K562 (cell line): ENCODE results near the gene CSRNP3.

ENCODE experiments used
- MEF2A ChIP-seq: IDR thresholded peaks from 2 replicates; pipeline ENCODE4 v1.6.1; 2011; ENCODE audit warnings: low read depth, mild to moderate bottlenecking, low read length, moderate library complexity; ENCODE audit not compliant: control insufficient read depth
- MEIS2 ChIP-seq: fragments of 450-650 bp; IDR thresholded peaks from 2 replicates; pipeline ENCODE4 v1.6.1; 2014; ENCODE audit warnings: mild to moderate bottlenecking; ENCODE audit not compliant: partially characterized antibody
- POLR2AphosphoS5 ChIP-seq: IDR thresholded peaks from 2 replicates; pipeline ENCODE4 v1.6.1; 2011; ENCODE audit warnings: mild to moderate bottlenecking, low read depth, low read length, moderate library complexity; ENCODE audit not compliant: control insufficient read depth, insufficient read depth
- ZNF23 ChIP-seq: fragments of 250-450 bp; sonication (Bioruptor Pico); IDR thresholded peaks from 2 replicates; pipeline ENCODE4 v1.4.0; 2020; ENCODE audit warnings: mild to moderate bottlenecking

DNA sequence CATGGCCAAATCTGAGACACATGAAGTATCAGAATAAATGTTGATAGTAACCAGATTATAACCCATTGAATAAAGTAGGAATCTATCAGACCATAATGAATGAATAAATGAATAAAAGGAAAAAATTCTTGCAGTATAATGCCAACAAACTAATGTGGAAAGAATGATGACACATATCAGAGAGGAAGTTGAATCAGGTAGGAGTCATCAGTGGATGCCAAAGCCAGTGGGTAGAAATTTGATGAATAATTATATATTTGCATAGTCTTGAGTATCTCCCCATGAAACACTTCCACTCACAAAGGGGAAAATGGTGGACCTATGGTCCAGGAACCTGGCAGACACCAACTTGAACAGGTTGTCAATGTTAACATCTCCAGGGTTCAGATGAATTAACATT, 255.9 kb downstream of the CSRNP3 start:
- TF ChIP-seq POLR2AphosphoS5: no peak
- TF ChIP-seq MEIS2: no peak
- TF ChIP-seq ZNF23 (CRISPR knock-in tag): no peak
- no peak for TF ChIP-seq MEF2A
